Endothelial cell of umbilical vein (primary cell): ENCODE data around the gene COL9A3. TPM values are rescaled to one million over a fixed set of nuclear protein-coding genes. Genes with fewer than 3 reads are reported as not detected.

ENCODE experiments used
- BruUV-seq: library from RNA; stranded (reverse); fragments of 400-500 nt; replicated peaks from 2 replicates; lab custom pipeline; 2021; lab: Mats Ljungman, UMichigan
- CTCF ChIA-PET: fragments of 300-600, 350-600 bp; sonication (Branson Sonifier 250); formaldehyde crosslinking; loops from one replicate; lab custom pipeline; 2021; ENCODE audit warnings: antibody characterized with exemption, inconsistent platforms; lab: Charles Lee
- POLR2A ChIA-PET: fragments of 300-600, 350-600 bp; sonication (Branson Sonifier 250); formaldehyde crosslinking; loops from one replicate; lab custom pipeline; 2021; ENCODE audit warnings: antibody characterized with exemption, inconsistent platforms; lab: Charles Lee
- DNase-seq: peaks from one replicate; pipeline ENCODE4 v3.0.0-alpha.2; 2011; ENCODE audit warnings: low read depth, low spot score
- FAIRE-seq: peaks from 2 replicates; lab custom pipeline; 2011; peaks lifted over from hg19 to GRCh38; lab: Jason Lieb, UNC
- H2AFZ ChIP-seq: 2 replicates; pipeline ENCODE4 v1.6.0; 2012; ENCODE audit warnings: low read depth, low read length, control low read depth, inconsistent platforms
- H3K27ac ChIP-seq: 2 replicates; pipeline ENCODE4 v1.5.1; 2011; ENCODE audit warnings: low read depth, mild to moderate bottlenecking, control low read depth, low read length, moderate library complexity; ENCODE audit not compliant: insufficient read depth
- H3K27me3 ChIP-seq, 2 experiments: 2 replicates each; pipeline versions ENCODE4 v1.6.0 to v1.6.1; 2011; ENCODE audit warnings: low read length in 2 of 2, mixed read lengths in 1 of 2; ENCODE audit not compliant: control insufficient read depth in 2 of 2, insufficient read depth in 2 of 2
- H3K36me3 ChIP-seq, 2 experiments: 2 replicates in 1 of 2; 3 replicates in 1 of 2; pipeline ENCODE4 v1.5.1; 2011; ENCODE audit warnings: low read length in 2 of 2, mild to moderate bottlenecking in 1 of 2, moderate library complexity in 1 of 2; ENCODE audit not compliant: control insufficient read depth in 2 of 2, insufficient read depth in 2 of 2; ENCODE audit errors: extremely low read depth in 1 of 2
- H3K4me1 ChIP-seq: 3 replicates; pipeline ENCODE4 v1.5.1; 2011; ENCODE audit warnings: mild to moderate bottlenecking, low read length; ENCODE audit not compliant: control insufficient read depth, insufficient read depth; ENCODE audit errors: extremely low read depth
- H3K4me2 ChIP-seq: 2 replicates; pipeline ENCODE4 v1.6.1; 2011; ENCODE audit warnings: low read length, control low read depth, mixed read lengths; ENCODE audit not compliant: insufficient read depth
- H3K4me3 ChIP-seq, 3 experiments: fragments of 200-600 bp in 1 of 3; sonication (generic), shearing (Covaris generic) in 1 of 3; replicated peaks in 1 of 3; 2 replicates each; pipeline ENCODE4 v1.5.1; 2011 to 2016; ENCODE audit warnings: control low read depth in 3 of 3, low read length in 3 of 3, mild to moderate bottlenecking in 2 of 3, inconsistent platforms in 1 of 3, low read depth in 1 of 3, moderate library complexity in 1 of 3; ENCODE audit not compliant: insufficient read depth in 1 of 3
- H3K79me2 ChIP-seq: 2 replicates; pipeline ENCODE4 v1.6.0; 2012; ENCODE audit warnings: low read length, inconsistent platforms; ENCODE audit not compliant: control insufficient read depth, insufficient read depth
- H3K9ac ChIP-seq: replicated peaks from 2 replicates; pipeline ENCODE3; 2011; ENCODE audit warnings: low read length, control low read depth; ENCODE audit not compliant: insufficient read depth; ENCODE audit errors: extremely low read depth
- H3K9me1 ChIP-seq: replicated peaks from 3 replicates; pipeline ENCODE4 v1.6.0; 2011; ENCODE audit warnings: mild to moderate bottlenecking, low read length; ENCODE audit not compliant: control insufficient read depth, insufficient read depth; ENCODE audit errors: extremely low read depth
- H3K9me3 ChIP-seq: replicated peaks from 2 replicates; pipeline ENCODE4 v1.5.1; 2012; ENCODE audit warnings: low read length, inconsistent platforms; ENCODE audit not compliant: control insufficient read depth, insufficient read depth
- H4K20me1 ChIP-seq: replicated peaks from 2 replicates; pipeline ENCODE3; 2011; ENCODE audit warnings: mild to moderate bottlenecking, low read length; ENCODE audit not compliant: control insufficient read depth, insufficient read depth; ENCODE audit errors: extremely low read depth
- CTCF ChIP-seq, 2 donors: IDR thresholded peaks; 1 replicate in 1 of 2; 2 replicates in 1 of 2; pipeline ENCODE4 v1.5.1; 2011; ENCODE audit warnings: low read length in 2 of 2, mild to moderate bottlenecking in 2 of 2, moderate library complexity in 2 of 2, control low read depth in 1 of 2, inconsistent platforms in 1 of 2, low read depth in 1 of 2; ENCODE audit not compliant: insufficient read depth in 1 of 2; ENCODE audit errors: extremely low read depth in 1 of 2
- EZH2 ChIP-seq: IDR thresholded peaks from 2 replicates; pipeline ENCODE4 v1.6.1; 2012; ENCODE audit warnings: borderline replicate concordance, low read depth, mild to moderate bottlenecking, moderate library complexity, low read length, inconsistent platforms; ENCODE audit not compliant: severe bottlenecking
- FOS ChIP-seq: IDR thresholded peaks from 2 replicates; pipeline ENCODE4 v1.6.1; 2011; ENCODE audit warnings: mild to moderate bottlenecking, low read length, moderate library complexity, borderline replicate concordance; ENCODE audit not compliant: insufficient read depth
- GATA2 ChIP-seq: IDR thresholded peaks from 2 replicates; pipeline ENCODE4 v1.7.0; 2011; ENCODE audit warnings: low read depth, mild to moderate bottlenecking, moderate library complexity, mixed read lengths, low read length; ENCODE audit not compliant: insufficient read length, insufficient read depth
- JUN ChIP-seq: IDR thresholded peaks from 2 replicates; pipeline ENCODE4 v1.6.1; 2011; ENCODE audit warnings: borderline replicate concordance, low read depth; ENCODE audit not compliant: insufficient read length, insufficient read depth
- MAX ChIP-seq: IDR thresholded peaks from 2 replicates; pipeline ENCODE4 v1.6.1; 2011; ENCODE audit not compliant: insufficient read depth, insufficient read length
- MYC ChIP-seq: IDR thresholded peaks from one replicate; pipeline ENCODE4 v1.6.1; 2011; ENCODE audit warnings: mild to moderate bottlenecking, low read depth, low read length
- POLR2A ChIP-seq: IDR thresholded peaks from 2 replicates; pipeline ENCODE4 v1.6.1; 2012; ENCODE audit warnings: low read depth, mild to moderate bottlenecking, control low read depth, low read length
- POLR2AphosphoS5 ChIP-seq: IDR thresholded peaks from 2 replicates; pipeline ENCODE4 v1.6.1; 2012; ENCODE audit warnings: low read depth, mild to moderate bottlenecking, control low read depth, low read length, moderate library complexity; ENCODE audit not compliant: insufficient read depth
- dilution Hi-C: fragments of 300-500 bp; cut with MboI; formaldehyde crosslinking; loops from one replicate; pipeline ENCODE4 v1.15.0; 2019; ENCODE audit warnings: low sequenced_read_pairs; ENCODE audit not compliant: extremely low pct_ligation_motif_present
- intact Hi-C: fragments of 100-400 bp; cut with micrococcal nuclease; formaldehyde crosslinking; loops from one replicate; pipeline ENCODE4 v1.10.0; 2022
- polyA plus RNA-seq, 4 experiments: library from polyadenylated mRNA; depleted of rRNA in 3 of 4; stranded (reverse) in 3 of 4; unstranded in 1 of 4; fragments of >200 nt; gene quantifications; 2 replicates each; pipeline versions ENCODE4 v1.2.1 to v1.2.3, GENCODE V29; 2011 to 2012; ENCODE audit warnings: missing spikeins in 1 of 4
- total RNA-seq: library from RNA; stranded (reverse); gene quantifications from 2 replicates; pipeline ENCODE4 v1.2.3, GENCODE V29; 2021

COL9A3 gene
- total and polyA plus RNA-seq, 2 donors (not counting 3 experiments of a cell fraction or from before 2014, with no cell fraction given) = 0.46 to 0.60 TPM

- TF ChIP-seq POLR2A = no peak
- TF ChIP-seq GATA2 = no peak
- TF ChIP-seq MAX = no peak
- TF ChIP-seq MYC = no peak
- no peak for TF ChIP-seq JUN
- TF ChIP-seq FOS = no peak
- no peak for TF ChIP-seq EZH2
- no peak for TF ChIP-seq POLR2AphosphoS5
- no peak for TF ChIP-seq CTCF (IDR thresholded peaks at IDR 0.05; ENCODE audit: extremely low read depth in 1 of 2, insufficient read depth in 1 of 2, low read depth in 1 of 2, low read length in 2 of 2)
- Histone ChIP-seq H3K36me3 (peaks cover 0 to 11% of the 10 kb centered on the region in 2 experiments), H3K79me2 (no peaks in the 10 kb centered on the region), H2AFZ (no peak overlapping the region), H3K4me1 (peaks cover 5% of the 10 kb centered on the region), H3K27ac (no peak overlapping the region), H3K4me3 (no peak overlapping the region), H3K4me2 (no peak overlapping the region), H3K9me1 (no peaks in the 10 kb centered on the region), H3K9me3 (no peaks in the 10 kb centered on the region), H4K20me1 (no peaks in the 10 kb centered on the region), H3K9ac (no peak overlapping the region), H3K27me3 (peaks cover 0 to 3% of the 10 kb centered on the region in 2 experiments)
- CTCF ChIA-PET = no interaction called here
- no TSS peak for BruUV-seq
- intact Hi-C loops = no loop called here
- dilution Hi-C loops = no loop called here
- no peak for FAIRE-seq
- DNase-seq = no peak
- POLR2A ChIA-PET = no interaction called here
Measured at GRCh38 chr20:62880935-62881661, 64.2 kb downstream of the COL9A3 start.
